ENCODE data around the gene ITCH.

ITCH gene

DNA sequence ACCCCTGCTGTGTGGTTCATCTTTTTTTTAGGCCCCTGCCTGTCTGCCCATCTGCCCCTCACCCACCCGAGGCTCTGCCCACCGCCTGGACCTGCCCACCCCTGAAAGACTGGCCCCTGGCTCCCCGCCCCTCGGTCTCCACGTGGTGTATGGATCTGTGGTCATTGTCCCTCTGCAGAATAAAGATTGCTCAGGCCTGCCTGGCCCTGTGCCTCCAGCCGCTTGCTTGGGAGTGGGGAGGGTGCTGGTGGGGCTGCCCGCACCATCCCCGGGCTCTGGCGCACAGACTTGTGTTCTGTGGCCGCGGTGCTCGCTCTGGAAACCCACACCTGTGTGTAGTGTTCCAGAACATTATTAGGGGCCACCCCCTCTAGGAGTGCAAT lies 197.1 kb downstream of the ITCH start:
- no peak for DNase-seq

DNA sequence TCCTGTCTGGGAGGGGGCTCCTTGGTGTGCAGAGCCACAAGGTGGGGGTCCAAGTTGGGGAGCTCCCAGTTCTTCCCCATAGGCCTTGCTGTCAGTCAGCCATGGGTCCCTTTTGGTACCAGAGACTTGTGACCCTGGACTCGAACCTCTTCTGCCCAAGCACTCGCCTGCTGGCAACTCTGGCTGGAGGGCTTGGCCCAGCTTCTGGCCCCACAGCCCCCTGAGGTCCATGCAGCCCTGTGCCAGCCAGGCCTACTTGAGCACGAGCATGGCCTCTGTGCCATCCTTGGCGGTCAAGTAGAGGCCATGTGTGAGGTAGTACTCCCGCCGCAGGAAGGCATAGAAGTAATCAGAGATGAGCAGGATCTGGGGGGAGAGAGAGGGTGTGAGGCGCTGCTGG lies 197.5 kb downstream of the ITCH start:
- DNase-seq: no peak
